ENCODE results near the gene EDDM3A.

Gene EDDM3A

GRCh38 chr14:20746566-20746965, 879 bp downstream of the EDDM3A start:
- no peak for DNase-seq (ENCODE audit: low spot score)
- in situ Hi-C loops (cut with MboI; ENCODE audit: low sequenced_read_pairs, unreplicated experiment): no loop called here
- TF ChIP-seq CTCF (IDR thresholded peaks at IDR 0.05; ENCODE audit: borderline replicate concordance, control extremely low read depth, extremely low read depth, insufficient read depth, missing control alignments): no peak

GRCh38 chr14:20748439-20748838, 2.8 kb downstream of the EDDM3A start:
- no peak for DNase-seq (ENCODE audit: low spot score)
- in situ Hi-C loops (cut with MboI; ENCODE audit: low sequenced_read_pairs, unreplicated experiment): no loop called here
- TF ChIP-seq CTCF (IDR thresholded peaks at IDR 0.05; ENCODE audit: borderline replicate concordance, control extremely low read depth, extremely low read depth, insufficient read depth, missing control alignments): no peak

GRCh38 chr14:20750194-20750593, 4.5 kb downstream of the EDDM3A start:
- DNase-seq (ENCODE audit: low spot score): no peak
- in situ Hi-C loops (cut with MboI; ENCODE audit: low sequenced_read_pairs, unreplicated experiment): no loop called here
- TF ChIP-seq CTCF (IDR thresholded peaks at IDR 0.05; ENCODE audit: borderline replicate concordance, control extremely low read depth, extremely low read depth, insufficient read depth, missing control alignments): no peak

- no peak for TF ChIP-seq CTCF (IDR thresholded peaks at IDR 0.05; ENCODE audit: borderline replicate concordance, control extremely low read depth, extremely low read depth, insufficient read depth, missing control alignments)
- in situ Hi-C loops (cut with MboI; ENCODE audit: low sequenced_read_pairs, unreplicated experiment): no loop called here
- no peak for DNase-seq (ENCODE audit: low spot score)
Measured at GRCh38 chr14:20751963-20752562, 6.4 kb downstream of the EDDM3A start.

GRCh38 chr14:20754308-20754707, 8.6 kb downstream of the EDDM3A start:
- in situ Hi-C loops (cut with MboI; ENCODE audit: low sequenced_read_pairs, unreplicated experiment): no loop called here
- TF ChIP-seq CTCF (IDR thresholded peaks at IDR 0.05; ENCODE audit: borderline replicate concordance, control extremely low read depth, extremely low read depth, insufficient read depth, missing control alignments): no peak
- no peak for DNase-seq (ENCODE audit: low spot score)

GRCh38 chr14:20755037-20755436, 9.3 kb downstream of the EDDM3A start:
- in situ Hi-C loops (cut with MboI; ENCODE audit: low sequenced_read_pairs, unreplicated experiment): no loop called here
- DNase-seq (ENCODE audit: low spot score): no peak
- TF ChIP-seq CTCF (IDR thresholded peaks at IDR 0.05; ENCODE audit: borderline replicate concordance, control extremely low read depth, extremely low read depth, insufficient read depth, missing control alignments): no peak

All from GM13976 (cell line).